Measurements from ENCODE around the gene HIVEP3. TPM values are rescaled to one million over a fixed set of nuclear protein-coding genes. Genes with fewer than 3 reads are reported as not detected.

The HIVEP3 gene
- total and polyA plus RNA-seq, 8 donors, result 1.8 to 65.3 (median 3.8) TPM

DNA sequence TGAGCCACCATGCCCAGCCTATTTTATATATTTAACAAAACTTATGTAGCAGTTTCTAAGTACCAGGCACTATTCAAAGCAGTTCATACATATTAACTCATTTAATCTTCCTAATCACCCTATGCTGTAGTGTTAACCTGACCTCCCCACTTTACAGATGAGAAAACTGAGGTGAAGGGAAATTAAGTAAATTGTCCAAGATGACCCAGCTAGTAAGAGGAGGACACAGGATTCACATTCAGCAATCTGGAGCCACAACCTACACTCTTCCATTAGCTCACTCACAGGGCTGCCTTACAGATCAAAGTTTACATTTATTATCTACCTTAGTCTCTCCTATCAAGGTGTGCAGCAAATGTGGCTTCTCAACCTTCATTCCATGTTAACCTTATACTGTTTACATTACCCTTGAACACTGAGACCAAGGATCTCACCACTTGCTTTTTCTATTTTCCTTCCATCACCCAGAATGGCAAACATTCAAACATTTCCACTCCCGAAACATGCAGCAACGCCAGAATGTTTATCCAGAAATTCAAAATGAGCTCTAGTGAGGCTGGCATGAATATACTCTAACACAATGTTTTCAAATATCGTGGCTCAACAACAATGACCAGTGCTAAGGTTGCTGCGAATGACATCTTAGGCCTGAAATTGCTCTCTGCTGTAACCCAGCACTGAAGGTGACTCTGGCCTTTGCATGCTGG lies 24.5 kb downstream of the HIVEP3 start:
- H3K4me1 ChIP-seq, result peaks cover 14 to 60% (median 36%) of the 10 kb centered on the region in 4 donors
- no peak overlapping the region for H3K4me3 ChIP-seq
- 17 to 42% (median 24%) methylated on average over 4 of the region's 4 CpGs for WGBS, 5 donors
- no peaks in the 10 kb centered on the region for H3K27me3 ChIP-seq
- H3K36me3 ChIP-seq, result no peaks in the 10 kb centered on the region
- DNase-seq, result peak in 1 of 2 donors; percentile 30
- no peaks in the 10 kb centered on the region for H3K9me3 ChIP-seq
- peak overlapping the region; percentile 32 to 61 (median 51) for H3K27ac ChIP-seq
- TF ChIP-seq POLR2AphosphoS5 (IDR thresholded peaks at IDR 0.05), result no peak
- no peak for TF ChIP-seq POLR2A (IDR thresholded peaks at IDR 0.05)
- no peak for TF ChIP-seq EP300 (IDR thresholded peaks at IDR 0.05)
- TF ChIP-seq, protein P1, sequence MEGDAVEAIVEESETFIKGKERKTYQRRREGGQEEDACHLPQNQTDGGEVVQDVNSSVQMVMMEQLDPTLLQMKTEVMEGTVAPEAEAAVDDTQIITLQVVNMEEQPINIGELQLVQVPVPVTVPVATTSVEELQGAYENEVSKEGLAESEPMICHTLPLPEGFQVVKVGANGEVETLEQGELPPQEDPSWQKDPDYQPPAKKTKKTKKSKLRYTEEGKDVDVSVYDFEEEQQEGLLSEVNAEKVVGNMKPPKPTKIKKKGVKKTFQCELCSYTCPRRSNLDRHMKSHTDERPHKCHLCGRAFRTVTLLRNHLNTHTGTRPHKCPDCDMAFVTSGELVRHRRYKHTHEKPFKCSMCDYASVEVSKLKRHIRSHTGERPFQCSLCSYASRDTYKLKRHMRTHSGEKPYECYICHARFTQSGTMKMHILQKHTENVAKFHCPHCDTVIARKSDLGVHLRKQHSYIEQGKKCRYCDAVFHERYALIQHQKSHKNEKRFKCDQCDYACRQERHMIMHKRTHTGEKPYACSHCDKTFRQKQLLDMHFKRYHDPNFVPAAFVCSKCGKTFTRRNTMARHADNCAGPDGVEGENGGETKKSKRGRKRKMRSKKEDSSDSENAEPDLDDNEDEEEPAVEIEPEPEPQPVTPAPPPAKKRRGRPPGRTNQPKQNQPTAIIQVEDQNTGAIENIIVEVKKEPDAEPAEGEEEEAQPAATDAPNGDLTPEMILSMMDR (IDR thresholded peaks at IDR 0.05), result no peak
- intact Hi-C loops (cut with DNase I; ENCODE audit: low total_unique reads), result no loop called here

DNA sequence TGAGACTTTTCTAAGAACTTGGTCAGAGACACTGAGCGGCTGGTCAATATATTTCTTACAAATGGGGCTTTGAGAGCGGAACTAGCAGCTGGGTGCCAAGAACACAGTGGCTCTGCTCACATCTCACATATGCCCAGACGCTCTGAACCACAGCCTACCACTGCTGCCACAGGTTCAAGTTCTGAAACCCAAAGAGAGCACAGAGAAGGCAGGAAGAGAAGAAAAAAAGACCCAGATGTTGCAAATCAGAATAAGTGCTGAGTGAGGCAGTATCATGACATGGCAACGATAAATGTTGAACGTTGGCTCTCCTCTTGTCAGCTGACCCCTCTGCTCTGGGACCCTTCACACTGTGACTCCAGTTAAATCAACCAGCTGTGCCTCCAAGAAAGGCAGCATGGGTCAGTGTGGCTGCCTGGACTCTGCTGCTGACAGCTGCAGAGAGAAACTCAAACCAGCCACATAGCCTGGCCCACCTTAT lies 26.4 kb downstream of the HIVEP3 start:
- WGBS, 5 donors, result 52 to 70% (median 61%) methylated on average over 5 of the region's 5 CpGs
- Histone ChIP-seq H3K4me1 (peaks cover 14 to 55% (median 34%) of the 10 kb centered on the region in 4 donors), H3K9me3 (no peaks in the 10 kb centered on the region), H3K4me3 (no peak overlapping the region), H3K36me3 (no peaks in the 10 kb centered on the region), H3K27me3 (no peaks in the 10 kb centered on the region), H3K27ac (peak overlapping the region; percentile 44 to 88 (median 81))
- peak in 1 of 2 donors; percentile 25 for DNase-seq
- TF ChIP-seq, protein P1 (IDR thresholded peaks at IDR 0.05), result no peak
- TF ChIP-seq POLR2AphosphoS5 (IDR thresholded peaks at IDR 0.05), result no peak
- TF ChIP-seq POLR2A (IDR thresholded peaks at IDR 0.05), result no peak
- no peak for TF ChIP-seq EP300 (IDR thresholded peaks at IDR 0.05)
- intact Hi-C loops (cut with DNase I; ENCODE audit: low total_unique reads), result no loop called here

DNA sequence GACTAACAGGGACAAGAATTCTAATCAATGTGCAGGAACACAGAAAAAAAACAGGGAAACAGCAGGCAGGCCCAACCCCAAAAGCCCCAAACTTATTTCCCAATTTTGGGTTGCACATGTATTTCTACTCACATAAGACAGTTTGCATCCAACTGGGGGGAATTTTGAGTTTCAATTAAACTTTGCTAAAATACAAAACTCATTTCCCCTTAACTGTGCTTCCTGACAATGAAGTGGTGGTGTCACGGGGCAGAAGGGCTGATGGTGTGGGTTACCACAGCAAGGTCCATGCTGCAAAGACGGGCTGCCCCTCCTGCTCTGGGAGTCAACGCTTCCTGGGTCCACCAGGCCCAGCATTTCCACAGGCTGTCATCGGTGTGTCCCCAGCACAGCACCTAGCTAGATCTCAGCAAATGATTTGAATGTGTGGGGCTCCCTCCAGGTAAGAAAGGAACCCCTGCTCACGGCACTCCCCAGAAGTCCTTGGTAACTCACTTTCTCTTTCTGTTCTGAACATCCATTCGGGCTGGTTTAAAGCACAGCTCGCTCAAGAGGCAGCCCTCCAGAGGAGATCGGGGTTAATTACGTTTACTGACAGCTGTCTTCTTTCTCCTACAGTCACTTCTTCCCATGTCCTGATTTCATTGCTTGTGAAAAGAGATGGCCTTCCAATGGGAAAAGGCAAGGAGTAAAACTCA lies 27.4 kb downstream of the HIVEP3 start:
- Histone ChIP-seq H3K9me3 (no peaks in the 10 kb centered on the region), H3K27me3 (no peaks in the 10 kb centered on the region), H3K36me3 (no peaks in the 10 kb centered on the region), H3K4me1 (peaks cover 14 to 55% (median 34%) of the 10 kb centered on the region in 4 donors), H3K4me3 (peak overlapping the region; percentile 28 to 39 (median 35)), H3K27ac (peak overlapping the region; percentile 75 to 88 (median 81))
- WGBS, 5 donors, result 14 to 27% (median 16%) methylated on average over 9 of the region's 9 CpGs
- TF ChIP-seq EP300 (IDR thresholded peaks at IDR 0.05) (no peak), POLR2A (IDR thresholded peaks at IDR 0.05) (no peak)
- TF ChIP-seq, protein P1 (IDR thresholded peaks at IDR 0.05), result peak in 1 of 7 experiments; percentile 8
- peak; percentile 41 to 71 for DNase-seq
- intact Hi-C loops (cut with DNase I; ENCODE audit: low total_unique reads), result no loop called here

DNA sequence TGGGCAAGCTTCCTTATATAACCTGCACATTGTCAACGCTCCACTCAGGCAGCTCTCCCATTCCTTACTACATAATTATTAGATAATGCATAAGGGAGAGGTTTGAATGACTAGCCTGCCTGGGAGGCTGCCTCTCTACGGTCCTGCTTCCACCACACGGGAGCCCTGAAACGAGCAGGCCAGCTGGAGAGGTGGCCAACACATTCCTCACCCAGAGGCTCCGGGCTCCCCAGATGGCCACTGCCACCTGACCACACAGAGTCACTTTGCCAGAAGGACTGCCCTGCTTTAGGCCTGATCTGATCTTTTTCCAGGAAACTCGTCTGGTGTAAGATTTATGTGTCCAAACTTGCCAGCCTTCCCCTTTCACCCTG lies 27.9 kb downstream of the HIVEP3 start:
- Histone ChIP-seq H3K4me3 (no peak overlapping the region), H3K27me3 (no peaks in the 10 kb centered on the region), H3K27ac (peak overlapping the region; percentile 75 to 88 (median 81)), H3K9me3 (no peaks in the 10 kb centered on the region), H3K4me1 (peaks cover 14 to 55% (median 34%) of the 10 kb centered on the region in 4 donors), H3K36me3 (no peaks in the 10 kb centered on the region)
- WGBS, 5 donors, result 6 to 49% (median 22%) methylated on average over 2 to 6 of the region's 6 CpGs
- intact Hi-C loops (cut with DNase I; ENCODE audit: low total_unique reads), result no loop called here
- TF ChIP-seq, protein P1 (IDR thresholded peaks at IDR 0.05), result no peak
- TF ChIP-seq POLR2AphosphoS5 (IDR thresholded peaks at IDR 0.05) (peak in 2 of 3 donors; percentile 6 to 32), EP300 (IDR thresholded peaks at IDR 0.05) (no peak), POLR2A (IDR thresholded peaks at IDR 0.05) (no peak)
- peak; percentile 46 to 78 for DNase-seq
